PC-3 (cell line): ENCODE data around the gene WNK1. TPM values are rescaled to one million over a fixed set of nuclear protein-coding genes. Genes with fewer than 3 reads are reported as not detected.

Source experiments
- ATAC-seq: fragments of 200-7000 bp; cut with Tn5 transposase; 2 replicates; pipeline ENCODE4 v1.9.1; 2020; ENCODE audit warnings: mild to moderate bottlenecking, moderate library complexity
- BruUV-seq: library from RNA; stranded (reverse); fragments of 400-500 nt; replicated peaks from 2 replicates; lab custom pipeline; 2021; lab: Mats Ljungman, UMichigan
- CTCF ChIA-PET: fragments of 300-600 bp; sonication (Branson Sonifier 250); formaldehyde crosslinking; loops from one replicate; lab custom pipeline; 2022; ENCODE audit warnings: antibody characterized with exemption; lab: Charles Lee
- POLR2A ChIA-PET: fragments of 300-600 bp; sonication (Branson Sonifier 250); formaldehyde crosslinking; loops from one replicate; lab custom pipeline; 2022; ENCODE audit warnings: antibody characterized with exemption; ENCODE audit not compliant: unreplicated experiment; lab: Charles Lee
- DNase-seq: peaks from one replicate; pipeline ENCODE4 v3.0.0-alpha.2; 2015
- H2AFZ ChIP-seq: fragments of 300-600 bp; sonication (generic); 2 replicates; pipeline ENCODE4 v1.6.0; 2016; ENCODE audit warnings: antibody characterized with exemption, low read length
- H3F3A ChIP-seq: fragments of 300-600 bp; sonication (generic); one replicate; pipeline ENCODE4 v1.6.0; 2017; ENCODE audit warnings: antibody characterized with exemption, low read length, control low read depth, mild to moderate bottlenecking; ENCODE audit not compliant: unreplicated experiment
- H3K27ac ChIP-seq: fragments of 300-600 bp; sonication (generic); 2 replicates; pipeline ENCODE4 v1.5.1; 2016; ENCODE audit warnings: mild to moderate bottlenecking, low read length
- H3K27me3 ChIP-seq: fragments of 300-600 bp; sonication (generic); 2 replicates; pipeline ENCODE4 v1.6.1; 2016; ENCODE audit warnings: low read length, mixed read lengths
- H3K36me3 ChIP-seq: fragments of 300-600 bp; sonication (generic); 2 replicates; pipeline ENCODE4 v1.6.1; 2016; ENCODE audit warnings: low read depth, mixed run types, low read length, mixed read lengths
- H3K4me1 ChIP-seq: fragments of 300-600 bp; sonication (generic); 2 replicates; pipeline ENCODE4 v1.5.1; 2016; ENCODE audit warnings: low read length; ENCODE audit not compliant: insufficient read depth
- H3K4me2 ChIP-seq: fragments of 300-600 bp; sonication (generic); 2 replicates; pipeline ENCODE4 v1.6.0; 2016; ENCODE audit warnings: low read length
- H3K4me3 ChIP-seq: fragments of 300-600 bp; sonication (generic); 2 replicates; pipeline ENCODE4 v1.5.1; 2016; ENCODE audit warnings: mild to moderate bottlenecking, low read length, mixed read lengths
- H3K79me2 ChIP-seq: fragments of 300-600 bp; sonication (generic); 2 replicates; pipeline ENCODE4 v1.6.1; 2017; ENCODE audit warnings: low read length, mixed read lengths
- H3K9ac ChIP-seq: fragments of 300-600 bp; sonication (generic); 2 replicates; pipeline ENCODE4 v1.6.0; 2016; ENCODE audit warnings: mild to moderate bottlenecking, low read length
- H3K9me2 ChIP-seq: fragments of 300-600 bp; sonication (generic); replicated peaks from 2 replicates; pipeline ENCODE4 v1.6.1; 2016; ENCODE audit warnings: mixed run types, low read length, mixed read lengths
- H3K9me3 ChIP-seq: fragments of 300-600 bp; sonication (generic); 2 replicates; pipeline ENCODE4 v1.6.1; 2016; ENCODE audit warnings: low read length, mixed read lengths
- H4K20me1 ChIP-seq: fragments of 300-600 bp; sonication (generic); 2 replicates; pipeline ENCODE4 v1.6.1; 2016; ENCODE audit warnings: low read length, mixed read lengths
- CTCF ChIP-seq: fragments of 300-600 bp; sonication (generic); conservative IDR thresholded peaks from 2 replicates; pipeline ENCODE4 v1.5.1; 2017; ENCODE audit warnings: antibody characterized with exemption, low read depth, mild to moderate bottlenecking, low read length
- EZH2 ChIP-seq: fragments of 300-600 bp; sonication (generic); IDR thresholded peaks from one replicate; pipeline ENCODE4 v1.6.1; 2017; ENCODE audit warnings: antibody characterized with exemption, mild to moderate bottlenecking, low read length; ENCODE audit not compliant: unreplicated experiment
- EZH2phosphoT487 ChIP-seq: fragments of 300-600 bp; sonication (generic); IDR thresholded peaks from 2 replicates; pipeline ENCODE4 v1.6.1; 2018; ENCODE audit warnings: mild to moderate bottlenecking, antibody characterized with exemption, low read length, borderline replicate concordance
- intact Hi-C: fragments of 100-400 bp; cut with micrococcal nuclease; formaldehyde crosslinking; loops from 2 replicates; pipeline ENCODE4 v1.9.0; 2023
- total RNA-seq: library from RNA; depleted of rRNA; stranded (reverse); fragments of >200 nt; gene quantifications from 2 replicates; pipeline ENCODE4 v1.2.3, GENCODE V29; 2014

The WNK1 gene
- total RNA-seq, 1 experiment from 2014 or later, result 44.5 TPM

DNA sequence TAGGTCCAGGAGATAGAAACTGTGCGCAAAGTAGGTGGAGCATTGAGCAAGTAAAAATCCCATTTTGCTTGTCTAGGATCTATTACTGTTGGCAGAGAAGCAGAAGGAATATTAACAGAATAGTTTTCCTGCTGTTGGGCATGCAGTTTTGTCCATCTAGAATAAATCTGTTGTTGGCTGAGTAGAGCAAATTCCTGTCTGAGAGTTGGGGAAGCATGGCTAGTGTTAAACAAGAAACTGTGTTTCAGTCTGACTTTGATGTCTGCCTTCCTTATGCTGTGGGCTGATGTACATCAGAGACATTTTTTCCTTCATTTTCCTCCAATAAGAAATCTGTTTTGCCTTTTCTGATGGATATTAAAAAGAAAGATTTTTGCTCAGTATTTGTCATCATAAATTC, 99.0 kb downstream of the WNK1 start:
- H3K4me2 ChIP-seq, result peak overlapping the region; percentile 54; the same call in 1 of the 2 replicates
- DNase-seq (no peak), ATAC-seq (no peak)
- no peaks in the 10 kb centered on the region for H3K36me3 ChIP-seq
- CTCF ChIA-PET, result no interaction called here
- no TSS peak for BruUV-seq
- no peaks in the 10 kb centered on the region for H3K9me3 ChIP-seq
- no peaks in the 10 kb centered on the region for H4K20me1 ChIP-seq
- H3K79me2 ChIP-seq, result peaks cover 52% of the 10 kb centered on the region
- H2AFZ ChIP-seq, result no peak overlapping the region
- no peaks in the 10 kb centered on the region for H3K9me2 ChIP-seq
- intact Hi-C loops, result no loop called here
- POLR2A ChIA-PET, result no interaction called here
- H3K27me3 ChIP-seq, result no peaks in the 10 kb centered on the region
- H3F3A ChIP-seq, result peaks cover 4% of the 10 kb centered on the region
- peak overlapping the region; percentile 31 for H3K27ac ChIP-seq
- peaks cover 32% of the 10 kb centered on the region for H3K4me1 ChIP-seq
- H3K4me3 ChIP-seq, result no peak overlapping the region
- no peak overlapping the region for H3K9ac ChIP-seq
- TF ChIP-seq CTCF (no peak), EZH2 (no peak), EZH2phosphoT487 (no peak)

GRCh38 chr12:851913-852312, 99.5 kb downstream of the WNK1 start:
- H3K4me3 ChIP-seq, result no peak overlapping the region
- TF ChIP-seq EZH2, result no peak
- no peak for TF ChIP-seq CTCF
- no peak for TF ChIP-seq EZH2phosphoT487
- no peaks in the 10 kb centered on the region for H3K36me3 ChIP-seq
- H3K9me3 ChIP-seq, result no peaks in the 10 kb centered on the region
- intact Hi-C loops, result no loop called here
- BruUV-seq, result no TSS peak
- H3K79me2 ChIP-seq, result peaks cover 52% of the 10 kb centered on the region
- ChIA-PET POLR2A (no interaction called here), CTCF (no interaction called here)
- H3K27ac ChIP-seq, result peak overlapping the region; percentile 31
- peak overlapping the region; percentile 54 for H3K4me2 ChIP-seq
- no peaks in the 10 kb centered on the region for H3K9me2 ChIP-seq
- H3K4me1 ChIP-seq, result peaks cover 35% of the 10 kb centered on the region
- no peaks in the 10 kb centered on the region for H4K20me1 ChIP-seq
- H3K9ac ChIP-seq, result no peak overlapping the region
- peaks cover 4% of the 10 kb centered on the region for H3F3A ChIP-seq
- DNase-seq (peak; percentile 73), ATAC-seq (peak; percentile 64; the same call in 1 of the 2 replicates)
- no peaks in the 10 kb centered on the region for H3K27me3 ChIP-seq
- no peak overlapping the region for H2AFZ ChIP-seq

- Histone ChIP-seq H3K4me1 (peaks cover 43% of the 10 kb centered on the region), H3K9me3 (no peaks in the 10 kb centered on the region), H3F3A (peaks cover 8% of the 10 kb centered on the region), H3K27ac (no peak overlapping the region), H3K4me2 (peak overlapping the region; percentile 54; the same call in 1 of the 2 replicates), H3K4me3 (no peak overlapping the region), H3K9me2 (no peaks in the 10 kb centered on the region), H3K9ac (no peak overlapping the region), H3K36me3 (no peaks in the 10 kb centered on the region), H2AFZ (no peak overlapping the region), H3K27me3 (no peaks in the 10 kb centered on the region), H3K79me2 (peaks cover 47% of the 10 kb centered on the region), H4K20me1 (no peaks in the 10 kb centered on the region)
- DNase-seq, result peak; percentile 40
- BruUV-seq, result no TSS peak
- CTCF ChIA-PET, result interaction anchor here (0.6 kb wide), 1 partner anchor 240 kb away, joined by 3 read pairs; no protein-coding TSS in a partner anchor
- POLR2A ChIA-PET, result no interaction called here
- intact Hi-C loops, result no loop called here
- TF ChIP-seq CTCF, result no peak
- no peak for TF ChIP-seq EZH2
- peak; percentile 57 for ATAC-seq
These were observed 100.5 kb downstream of the WNK1 start for GRCh38 chr12:852864-853263.
